Mesendoderm (in vitro differentiated cells): Measurements from ENCODE around the gene CENPN.

ENCODE experiments used
- DNase-seq: peaks from one replicate; pipeline ENCODE4 v3.0.0; 2013
- H2AK5ac ChIP-seq: 2 replicates; pipeline ENCODE4 v1.6.1; 2013; ENCODE audit warnings: low read length, inconsistent platforms
- H2BK120ac ChIP-seq: 2 replicates; pipeline ENCODE4 v1.6.1; 2013; ENCODE audit warnings: low read depth, mild to moderate bottlenecking, low read length, moderate library complexity, mixed read lengths
- H2BK15ac ChIP-seq: replicated peaks from 2 replicates; pipeline ENCODE4 v1.6.1; 2013; ENCODE audit warnings: low read depth, mild to moderate bottlenecking, moderate library complexity
- H2BK5ac ChIP-seq: 2 replicates; pipeline ENCODE4 v1.6.1; 2013; ENCODE audit warnings: low read length, inconsistent platforms
- H3K18ac ChIP-seq: 2 replicates; pipeline ENCODE4 v1.6.1; 2013; ENCODE audit warnings: mild to moderate bottlenecking, low read length, mixed read lengths
- H3K23ac ChIP-seq: one replicate; pipeline ENCODE4 v1.6.1; 2013; ENCODE audit warnings: low read length
- H3K27ac ChIP-seq: 2 replicates; pipeline ENCODE4 v1.5.1; 2013; ENCODE audit warnings: low read depth, mild to moderate bottlenecking, inconsistent platforms, low read length, moderate library complexity
- H3K27me3 ChIP-seq: 2 replicates; pipeline ENCODE4 v1.6.1; 2013; ENCODE audit warnings: low read length, control low read depth, mild to moderate bottlenecking, inconsistent platforms; ENCODE audit not compliant: insufficient read depth, poor library complexity
- H3K36me3 ChIP-seq: 2 replicates; pipeline ENCODE4 v1.6.1; 2013; ENCODE audit warnings: low read length, inconsistent platforms; ENCODE audit not compliant: control insufficient read depth, insufficient read depth
- H3K4ac ChIP-seq: one replicate; pipeline ENCODE4 v1.6.1; 2013; ENCODE audit warnings: low read depth, mild to moderate bottlenecking, low read length, moderate library complexity
- H3K4me1 ChIP-seq: 2 replicates; pipeline ENCODE4 v1.6.1; 2013; ENCODE audit warnings: low read depth, low read length, inconsistent platforms; ENCODE audit not compliant: control insufficient read depth
- H3K4me2 ChIP-seq: 2 replicates; pipeline ENCODE4 v1.6.1; 2013; ENCODE audit warnings: low read length
- H3K4me3 ChIP-seq: 2 replicates; pipeline ENCODE4 v1.5.1; 2013; ENCODE audit warnings: mild to moderate bottlenecking, low read length
- H3K56ac ChIP-seq: one replicate; pipeline ENCODE4 v1.6.1; 2013; ENCODE audit warnings: low read length
- H3K79me1 ChIP-seq: 2 replicates; pipeline ENCODE4 v1.6.1; 2013; ENCODE audit warnings: low read length, inconsistent platforms
- H3K79me2 ChIP-seq: 2 replicates; pipeline ENCODE4 v1.6.1; 2013; ENCODE audit warnings: mild to moderate bottlenecking, low read length; ENCODE audit not compliant: control insufficient read depth, insufficient read depth
- H3K9ac ChIP-seq: 2 replicates; pipeline ENCODE4 v1.6.1; 2013; ENCODE audit warnings: low read length, inconsistent platforms
- H4K5ac ChIP-seq: one replicate; pipeline ENCODE4 v1.6.1; 2013; ENCODE audit warnings: low read length
- H4K8ac ChIP-seq: one replicate; pipeline ENCODE4 v1.6.1; 2013; ENCODE audit warnings: low read depth, mild to moderate bottlenecking, control low read depth, low read length, moderate library complexity
- WGBS: extraction: QIAGEN DNeasy Blood & Tissue Kit; methylation state at CpG from one replicate; pipeline ENCODE4 v1.1.7; 2013; ENCODE audit warnings: low lambda C conversion rate, missing lambda C conversion rate; ENCODE audit not compliant: insufficient coverage; ENCODE audit errors: extremely low coverage; 5-methylcytosine and 5-hydroxymethylcytosine counted together

CENPN gene

GRCh38 chr16:80997139-80997798 lies 9.7 kb upstream of the CENPN start:
- Histone ChIP-seq H3K79me1 (peaks cover 11% of the 10 kb centered on the region), H3K27ac (no peak overlapping the region), H2BK15ac (no peak overlapping the region), H3K4me2 (no peak overlapping the region), H3K4me3 (no peak overlapping the region), H3K4me1 (no peaks in the 10 kb centered on the region), H2BK5ac (no peak overlapping the region), H3K18ac (no peak overlapping the region), H3K9ac (no peak overlapping the region), H3K23ac (no peak overlapping the region), H3K27me3 (no peaks in the 10 kb centered on the region), H4K5ac (no peak overlapping the region), H3K36me3 (no peaks in the 10 kb centered on the region), H3K4ac (no peak overlapping the region), H2AK5ac (no peak overlapping the region), H3K79me2 (peaks cover 38% of the 10 kb centered on the region), H3K56ac (no peak overlapping the region), H4K8ac (no peak overlapping the region), H2BK120ac (no peak overlapping the region)
- DNase-seq = no peak
- WGBS = 100% methylated on average over 2 of the region's 9 CpGs

GRCh38 chr16:80997964-80998620 lies 8.9 kb upstream of the CENPN start:
- DNase-seq = no peak
- Histone ChIP-seq H3K9ac (no peak overlapping the region), H2AK5ac (no peak overlapping the region), H3K79me1 (peaks cover 13% of the 10 kb centered on the region), H3K4me3 (no peak overlapping the region), H2BK5ac (no peak overlapping the region), H3K4me2 (no peak overlapping the region), H3K79me2 (peaks cover 44% of the 10 kb centered on the region), H3K18ac (no peak overlapping the region), H2BK120ac (no peak overlapping the region), H3K27ac (no peak overlapping the region), H3K56ac (no peak overlapping the region), H3K4me1 (no peaks in the 10 kb centered on the region), H3K4ac (no peak overlapping the region), H3K23ac (no peak overlapping the region), H3K36me3 (no peaks in the 10 kb centered on the region), H4K5ac (no peak overlapping the region), H4K8ac (no peak overlapping the region), H3K27me3 (no peaks in the 10 kb centered on the region), H2BK15ac (no peak overlapping the region)
- no CpG with 5 or more reads among the region's 7 CpGs for WGBS

- Histone ChIP-seq H3K79me1 (peaks cover 15% of the 10 kb centered on the region), H2BK5ac (no peak overlapping the region), H2BK15ac (no peak overlapping the region), H3K56ac (no peak overlapping the region), H4K5ac (no peak overlapping the region), H3K18ac (no peak overlapping the region), H3K27ac (no peak overlapping the region), H2AK5ac (no peak overlapping the region), H4K8ac (no peak overlapping the region), H3K36me3 (no peaks in the 10 kb centered on the region), H3K4ac (no peak overlapping the region), H3K27me3 (no peaks in the 10 kb centered on the region), H3K79me2 (peaks cover 67% of the 10 kb centered on the region), H2BK120ac (no peak overlapping the region), H3K23ac (no peak overlapping the region), H3K4me1 (no peaks in the 10 kb centered on the region), H3K9ac (no peak overlapping the region), H3K4me2 (no peak overlapping the region), H3K4me3 (no peak overlapping the region)
- DNase-seq = no peak
- WGBS = no CpG with 5 or more reads among the region's 3 CpGs
These were observed 6.1 kb upstream of the CENPN start for GRCh38 chr16:81000873-81001272.

GRCh38 chr16:81001330-81001729 lies 5.7 kb upstream of the CENPN start:
- no peaks in the 10 kb centered on the region for H3K4me1 ChIP-seq
- no peak overlapping the region for H3K18ac ChIP-seq
- no peak overlapping the region for H2AK5ac ChIP-seq
- H3K27me3 ChIP-seq = no peaks in the 10 kb centered on the region
- H3K23ac ChIP-seq = no peak overlapping the region
- no peak overlapping the region for H3K56ac ChIP-seq
- no peak overlapping the region for H3K4me2 ChIP-seq
- peaks cover 70% of the 10 kb centered on the region for H3K79me2 ChIP-seq
- no peak overlapping the region for H2BK5ac ChIP-seq
- H4K8ac ChIP-seq = no peak overlapping the region
- H3K4me3 ChIP-seq = no peak overlapping the region
- H2BK15ac ChIP-seq = no peak overlapping the region
- no peaks in the 10 kb centered on the region for H3K36me3 ChIP-seq
- no peak for DNase-seq
- no peak overlapping the region for H3K9ac ChIP-seq
- no peak overlapping the region for H3K27ac ChIP-seq
- no peak overlapping the region for H3K4ac ChIP-seq
- no peak overlapping the region for H2BK120ac ChIP-seq
- peaks cover 15% of the 10 kb centered on the region for H3K79me1 ChIP-seq
- no CpG with 5 or more reads among the region's 5 CpGs for WGBS
- H4K5ac ChIP-seq = no peak overlapping the region

- H3K79me2 ChIP-seq = peaks cover 71% of the 10 kb centered on the region
- H2BK5ac ChIP-seq = no peak overlapping the region
- no peak overlapping the region for H2BK120ac ChIP-seq
- H3K4ac ChIP-seq = no peak overlapping the region
- H3K79me1 ChIP-seq = peaks cover 13% of the 10 kb centered on the region
- H3K27ac ChIP-seq = no peak overlapping the region
- H3K23ac ChIP-seq = no peak overlapping the region
- H3K27me3 ChIP-seq = no peaks in the 10 kb centered on the region
- no peak overlapping the region for H3K4me2 ChIP-seq
- H4K8ac ChIP-seq = no peak overlapping the region
- no peak overlapping the region for H3K18ac ChIP-seq
- no peak for DNase-seq
- H3K9ac ChIP-seq = no peak overlapping the region
- no peak overlapping the region for H2AK5ac ChIP-seq
- no peak overlapping the region for H4K5ac ChIP-seq
- H2BK15ac ChIP-seq = no peak overlapping the region
- H3K36me3 ChIP-seq = no peaks in the 10 kb centered on the region
- H3K4me3 ChIP-seq = no peak overlapping the region
- H3K56ac ChIP-seq = no peak overlapping the region
- WGBS = 100% methylated on average over 3 of the region's 4 CpGs
- H3K4me1 ChIP-seq = no peaks in the 10 kb centered on the region
These were observed 4.0 kb upstream of the CENPN start for GRCh38 chr16:81003064-81003463.
